ENCODE data around the gene TMEM214. TPM values are rescaled to one million over a fixed set of nuclear protein-coding genes. Genes with fewer than 3 reads are reported as not detected.

The TMEM214 gene
- polyA plus RNA-seq, 1 experiment = 235 TPM

DNA sequence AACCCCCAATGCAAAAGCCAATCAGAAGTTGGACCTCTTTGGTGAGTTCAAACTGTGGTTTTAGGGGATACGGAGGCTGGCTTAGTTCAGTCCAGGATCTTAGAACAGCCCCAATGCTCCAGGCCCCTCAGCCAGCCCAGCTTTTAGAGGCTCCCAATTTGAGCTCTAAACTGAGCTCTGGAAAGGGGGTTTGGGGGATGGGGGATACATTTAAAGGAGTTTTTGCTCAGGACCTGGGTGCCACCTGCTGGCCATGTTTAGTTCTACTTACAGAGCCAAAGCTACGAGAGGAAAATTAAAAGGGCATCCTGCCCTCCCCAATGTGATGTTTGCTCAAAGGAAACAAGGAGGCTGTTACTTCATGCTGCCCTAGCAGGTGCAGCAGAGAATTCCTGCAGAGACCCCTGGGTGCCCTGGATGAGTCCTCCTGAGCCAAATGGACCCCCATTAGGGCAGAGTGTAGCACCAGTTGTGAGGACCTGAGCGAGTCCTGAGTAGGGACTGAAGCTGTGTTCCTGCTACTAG, 15.9 kb upstream of the TMEM214 start:
- ChIA-PET CTCF (interaction anchor here (0.6 to 8.4 kb wide), 37 partner anchors 9 to 717 kb away, joined by 3 to 263 read pairs (median 4); partner anchors contain the start of genes ABHD1, AGBL5, DPYSL5 and EMILIN1), POLR2A (interaction anchor here (0.6 kb wide), 1 partner anchor 47 kb away, joined by 7 read pairs; the partner anchor contains the start of gene MAPRE3)
- DNase-seq (ENCODE audit: low read depth) = no peak
- Histone ChIP-seq H3K27me3 (ENCODE audit: control insufficient read depth, insufficient read depth, low read length) (no peaks in the 10 kb centered on the region), H3K36me3 (ENCODE audit: control insufficient read depth, insufficient read depth, low read length) (no peaks in the 10 kb centered on the region), H3K4me3 (ENCODE audit: low read depth, low read length) (no peak overlapping the region)
- TF ChIP-seq, protein P1, sequence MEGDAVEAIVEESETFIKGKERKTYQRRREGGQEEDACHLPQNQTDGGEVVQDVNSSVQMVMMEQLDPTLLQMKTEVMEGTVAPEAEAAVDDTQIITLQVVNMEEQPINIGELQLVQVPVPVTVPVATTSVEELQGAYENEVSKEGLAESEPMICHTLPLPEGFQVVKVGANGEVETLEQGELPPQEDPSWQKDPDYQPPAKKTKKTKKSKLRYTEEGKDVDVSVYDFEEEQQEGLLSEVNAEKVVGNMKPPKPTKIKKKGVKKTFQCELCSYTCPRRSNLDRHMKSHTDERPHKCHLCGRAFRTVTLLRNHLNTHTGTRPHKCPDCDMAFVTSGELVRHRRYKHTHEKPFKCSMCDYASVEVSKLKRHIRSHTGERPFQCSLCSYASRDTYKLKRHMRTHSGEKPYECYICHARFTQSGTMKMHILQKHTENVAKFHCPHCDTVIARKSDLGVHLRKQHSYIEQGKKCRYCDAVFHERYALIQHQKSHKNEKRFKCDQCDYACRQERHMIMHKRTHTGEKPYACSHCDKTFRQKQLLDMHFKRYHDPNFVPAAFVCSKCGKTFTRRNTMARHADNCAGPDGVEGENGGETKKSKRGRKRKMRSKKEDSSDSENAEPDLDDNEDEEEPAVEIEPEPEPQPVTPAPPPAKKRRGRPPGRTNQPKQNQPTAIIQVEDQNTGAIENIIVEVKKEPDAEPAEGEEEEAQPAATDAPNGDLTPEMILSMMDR (IDR thresholded peaks at IDR 0.05; ENCODE audit: insufficient read depth, low read depth, low read length) = peak; percentile 73

DNA sequence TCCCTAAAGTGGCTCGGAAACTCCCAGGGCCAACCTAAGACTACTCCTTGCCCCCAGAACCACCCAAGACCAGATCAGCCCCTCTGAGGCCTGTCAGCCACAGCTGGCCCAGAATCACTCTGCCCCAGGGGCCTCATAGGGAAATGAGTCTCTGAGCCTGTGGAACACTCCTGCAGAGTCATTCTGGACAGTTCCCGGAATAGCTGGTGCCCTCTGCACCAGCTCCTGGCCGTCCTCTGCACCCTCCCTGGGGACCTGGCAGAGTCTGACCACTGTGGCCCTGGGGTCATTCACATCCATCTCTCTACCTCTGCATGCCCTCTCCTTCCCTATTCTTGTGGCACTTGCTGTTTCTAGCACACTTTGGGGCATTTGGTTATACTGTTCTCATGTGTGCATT, 14.6 kb upstream of the TMEM214 start:
- no peak overlapping the region for H3K4me3 ChIP-seq (ENCODE audit: low read depth, low read length)
- H3K36me3 ChIP-seq (ENCODE audit: control insufficient read depth, insufficient read depth, low read length) = peaks cover 2% of the 10 kb centered on the region; the same call in 1 of the 2 replicates
- ChIA-PET CTCF (interaction anchor here (0.8 to 8.4 kb wide), 11 partner anchors 9 to 189 kb away, joined by 3 to 263 read pairs (median 5); partner anchors contain the start of gene DPYSL5), POLR2A (no interaction called here)
- TF ChIP-seq, protein P1 (IDR thresholded peaks at IDR 0.05; ENCODE audit: insufficient read depth, low read depth, low read length) = no peak
- H3K27me3 ChIP-seq (ENCODE audit: control insufficient read depth, insufficient read depth, low read length) = no peaks in the 10 kb centered on the region
- no peak for DNase-seq (ENCODE audit: low read depth)

DNA sequence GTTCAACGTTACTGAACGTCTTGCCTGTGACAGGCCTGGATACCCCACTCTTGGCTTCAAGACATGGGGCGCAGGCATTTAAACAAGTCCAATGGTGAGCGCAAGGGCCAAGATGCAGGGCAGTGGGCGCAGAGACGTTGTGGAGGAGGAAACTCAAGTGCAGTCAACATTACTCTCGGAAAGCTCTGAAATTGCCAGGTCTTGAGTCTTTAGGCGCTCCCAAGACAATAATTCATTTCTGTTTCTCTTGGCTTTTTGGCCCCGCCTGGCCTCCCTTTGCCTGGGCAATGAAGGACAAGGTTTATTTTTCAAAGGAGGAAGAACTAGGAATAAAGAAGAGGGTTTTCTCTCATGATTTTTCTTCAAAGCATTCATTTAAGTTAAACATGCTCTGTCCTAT, 13.3 kb upstream of the TMEM214 start:
- TF ChIP-seq, protein P1 (IDR thresholded peaks at IDR 0.05; ENCODE audit: insufficient read depth, low read depth, low read length) = no peak
- no peaks in the 10 kb centered on the region for H3K27me3 ChIP-seq (ENCODE audit: control insufficient read depth, insufficient read depth, low read length)
- DNase-seq (ENCODE audit: low read depth) = no peak
- CTCF ChIA-PET = interaction anchor here (1.0 to 8.4 kb wide), 3 partner anchors 15 to 173 kb away, joined by 5 to 263 read pairs (median 6); no protein-coding TSS in a partner anchor
- peaks cover 11% of the 10 kb centered on the region for H3K36me3 ChIP-seq (ENCODE audit: control insufficient read depth, insufficient read depth, low read length)
- POLR2A ChIA-PET = no interaction called here
- no peak overlapping the region for H3K4me3 ChIP-seq (ENCODE audit: low read depth, low read length)

DNA sequence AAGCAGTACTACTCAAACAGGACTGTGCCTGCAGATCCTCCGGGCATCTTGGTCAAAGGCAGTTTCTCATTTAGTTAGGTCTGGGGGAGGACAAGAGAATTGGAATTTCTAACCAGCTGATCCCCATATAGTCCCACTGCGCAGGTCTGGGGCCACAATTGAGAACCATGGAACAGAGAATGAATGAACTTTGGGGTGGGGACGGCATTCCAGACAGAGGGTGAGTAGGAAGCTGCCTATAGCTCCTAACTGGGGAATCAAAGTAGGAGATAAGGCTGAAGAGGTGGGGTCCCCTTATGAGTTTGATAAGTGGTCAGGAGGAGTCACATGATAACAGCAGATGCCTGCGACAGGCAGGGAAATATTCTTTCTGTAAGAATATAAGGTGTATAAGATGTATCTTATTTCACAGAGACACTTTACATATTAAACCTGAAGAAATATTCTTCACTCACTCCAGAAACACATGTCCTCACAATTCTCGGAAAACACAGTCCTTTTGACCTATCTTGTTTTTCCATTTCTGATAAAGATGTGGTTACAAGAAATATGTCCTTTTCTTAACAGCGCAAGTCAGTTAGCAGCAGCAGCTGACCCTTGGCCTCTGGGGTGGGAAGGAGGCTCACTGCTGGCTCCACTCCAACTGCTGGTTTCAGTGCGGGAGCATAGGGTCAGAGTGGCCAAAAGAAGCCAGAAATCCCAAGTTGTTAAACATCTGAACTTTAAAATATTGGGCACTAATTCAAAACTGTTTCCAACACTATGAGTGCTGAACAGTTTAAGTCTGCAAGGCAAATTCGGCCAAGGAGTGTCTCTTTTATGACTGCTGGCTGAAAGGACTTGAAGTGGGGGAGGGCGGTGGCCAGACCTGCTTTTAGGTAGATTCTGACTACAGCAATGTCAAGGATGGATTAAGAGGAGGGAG, 12.6 kb upstream of the TMEM214 start:
- TF ChIP-seq, protein P1 (IDR thresholded peaks at IDR 0.05; ENCODE audit: insufficient read depth, low read depth, low read length) = no peak
- Histone ChIP-seq H3K4me3 (ENCODE audit: low read depth, low read length) (no peak overlapping the region), H3K36me3 (ENCODE audit: control insufficient read depth, insufficient read depth, low read length) (peaks cover 11% of the 10 kb centered on the region), H3K27me3 (ENCODE audit: control insufficient read depth, insufficient read depth, low read length) (no peaks in the 10 kb centered on the region)
- no peak for DNase-seq (ENCODE audit: low read depth)
- ChIA-PET POLR2A (no interaction called here), CTCF (interaction anchor here (1.0 to 8.4 kb wide), 3 partner anchors 16 to 174 kb away, joined by 5 to 263 read pairs (median 6); no protein-coding TSS in a partner anchor)

Data from BJ (cell line).